Ectodermal cell (in vitro differentiated cells): ENCODE measurements around the gene ZNF571. TPM values are rescaled to one million over a fixed set of nuclear protein-coding genes. Genes with fewer than 3 reads are reported as not detected.

ENCODE experiments used
- H3K27ac ChIP-seq: 2 replicates; pipeline ENCODE4 v1.7.0; 2013; ENCODE audit warnings: mild to moderate bottlenecking, low read depth, low read length; ENCODE audit not compliant: insufficient read depth, poor library complexity, severe bottlenecking
- H3K27me3 ChIP-seq: 2 replicates; pipeline ENCODE4 v1.7.0; 2013; ENCODE audit warnings: mild to moderate bottlenecking, low read length; ENCODE audit not compliant: insufficient read depth, control insufficient read depth, poor library complexity, severe bottlenecking
- H3K36me3 ChIP-seq: one replicate; pipeline ENCODE4 v1.7.0; 2013; ENCODE audit warnings: low read length; ENCODE audit not compliant: control insufficient read depth, insufficient read depth
- H3K4me1 ChIP-seq: one replicate; pipeline ENCODE4 v1.7.0; 2013; ENCODE audit warnings: low read length; ENCODE audit not compliant: control insufficient read depth, insufficient read depth
- H3K4me3 ChIP-seq: 2 replicates; pipeline ENCODE4 v1.7.0; 2013; ENCODE audit warnings: low read depth, low read length, control low read depth; ENCODE audit not compliant: insufficient read depth
- H3K9me3 ChIP-seq: 2 replicates; pipeline ENCODE4 v1.7.0; 2013; ENCODE audit warnings: mild to moderate bottlenecking, low read length, moderate library complexity; ENCODE audit not compliant: control insufficient read depth
- WGBS, 2 experiments: methylation state at CpG; one replicate each; pipeline ENCODE4 v1.1.7; 2013; ENCODE audit warnings: missing lambda C conversion rate in 2 of 2; 5-methylcytosine and 5-hydroxymethylcytosine counted together
- polyA plus RNA-seq, 4 experiments: library from polyadenylated mRNA; stranded (reverse); fragments of 50-300 nt; gene quantifications; one replicate each; pipeline ENCODE4 v1.2.3, GENCODE V29; 2013

Gene ZNF571
- polyA plus RNA-seq (2013, experiment 1 of 4), result 6.3 TPM
- polyA plus RNA-seq (2013, experiment 2 of 4), result 5.8 TPM
- polyA plus RNA-seq (2013, experiment 3 of 4), result 5.6 TPM
- 7.7 TPM for polyA plus RNA-seq (2013, experiment 4 of 4)

DNA sequence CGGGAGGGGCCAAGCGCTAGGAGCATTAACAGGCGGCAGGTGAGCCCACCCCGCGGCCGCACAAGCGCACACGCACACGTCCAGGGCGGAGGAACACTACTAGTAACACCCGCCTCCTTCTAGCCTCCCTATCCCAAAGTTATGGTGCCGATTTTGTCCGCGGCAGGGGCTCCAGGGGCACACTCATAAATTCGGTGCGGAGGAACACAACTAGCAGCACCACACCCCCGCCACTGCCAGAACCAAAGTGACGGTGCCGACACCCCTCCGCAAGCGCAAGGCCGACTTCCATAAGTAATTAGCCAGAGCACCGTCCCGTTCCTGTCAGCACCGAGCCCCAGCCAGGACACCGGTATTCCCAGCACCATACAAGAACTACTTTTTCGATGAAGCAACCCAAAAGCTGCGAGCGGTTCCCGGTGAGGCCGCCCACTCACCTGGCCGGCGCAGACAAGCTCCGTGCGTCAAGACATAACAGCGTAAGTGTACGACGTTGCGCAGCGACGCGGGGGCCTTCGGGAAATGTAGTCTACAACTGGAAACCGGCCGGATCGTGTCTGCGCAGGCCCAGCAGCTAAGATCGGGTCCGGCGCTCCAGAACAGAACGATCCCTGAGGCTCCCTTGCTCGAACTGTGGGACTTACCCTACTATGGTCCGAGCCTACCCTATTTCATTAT is at the start of gene ZNF571, which contains the start of gene ZNF540:
Gene ZNF571, minus strand, starts transcription at position 489 of the 678 bp plus-strand sequence. CDS start 8,116 bp downstream, outside the sequence.
Gene ZNF540, plus strand, starts transcription at position 573 of the 678 bp plus-strand sequence. CDS start 3,572 bp downstream, outside the sequence.
- Histone ChIP-seq H3K27me3 (peaks cover 12% of the 10 kb centered on the region), H3K27ac (no peak within 1 kb of the TSS), H3K9me3 (no peaks in the 10 kb centered on the region), H3K4me1 (no peaks in the 10 kb centered on the region), H3K36me3 (no peaks in the 10 kb centered on the region), H3K4me3 (peak within 1 kb of the TSS; percentile 77)
- WGBS, 2 experiments, result 0% methylated on average over 53 of the region's 53 CpGs

DNA sequence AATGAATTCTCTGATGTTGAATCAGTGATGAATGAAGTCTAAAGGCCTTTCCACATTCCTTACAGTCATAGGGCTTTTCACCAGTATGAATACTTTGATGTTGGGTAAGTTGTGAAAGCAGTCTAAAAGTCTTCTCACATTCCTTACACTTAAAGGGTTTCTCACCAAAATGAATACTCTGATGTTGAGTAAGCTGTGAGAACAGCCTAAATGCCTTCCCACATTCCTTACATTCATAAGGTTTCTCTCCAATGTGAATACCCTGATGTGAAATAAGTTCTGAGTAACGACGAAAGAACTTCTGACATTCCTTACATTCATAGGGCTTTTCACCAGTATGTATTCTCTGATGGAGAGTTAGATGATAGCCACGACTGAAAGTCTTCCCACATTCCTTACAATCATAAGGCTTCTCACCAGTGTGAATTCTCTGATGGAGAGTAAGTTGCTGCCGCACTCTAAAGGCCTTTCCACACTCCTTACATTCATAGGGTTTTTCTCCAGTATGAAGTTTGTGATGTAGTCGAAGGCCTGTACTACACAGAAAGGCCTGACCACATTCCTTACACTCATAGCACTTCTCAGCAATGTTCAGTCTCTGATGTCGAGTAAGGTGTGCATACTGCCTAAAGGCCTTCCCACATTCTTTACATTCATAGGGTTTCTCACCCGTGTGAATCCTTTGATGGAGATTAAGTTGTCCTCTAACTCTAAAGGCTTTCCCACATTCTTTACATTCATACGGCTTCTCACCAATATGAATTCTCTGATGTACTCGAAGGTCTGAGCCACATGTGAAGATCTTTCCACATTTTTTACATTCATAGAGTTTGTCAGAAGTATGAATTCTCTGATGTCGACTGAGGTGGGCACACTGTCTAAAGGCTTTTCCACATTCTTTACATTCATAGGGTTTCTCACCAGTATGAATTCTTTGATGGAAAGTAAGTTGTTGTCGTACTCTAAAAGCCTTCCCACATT is 40.8 kb upstream of the ZNF571 start:
- H3K4me3 ChIP-seq, result no peak overlapping the region

DNA sequence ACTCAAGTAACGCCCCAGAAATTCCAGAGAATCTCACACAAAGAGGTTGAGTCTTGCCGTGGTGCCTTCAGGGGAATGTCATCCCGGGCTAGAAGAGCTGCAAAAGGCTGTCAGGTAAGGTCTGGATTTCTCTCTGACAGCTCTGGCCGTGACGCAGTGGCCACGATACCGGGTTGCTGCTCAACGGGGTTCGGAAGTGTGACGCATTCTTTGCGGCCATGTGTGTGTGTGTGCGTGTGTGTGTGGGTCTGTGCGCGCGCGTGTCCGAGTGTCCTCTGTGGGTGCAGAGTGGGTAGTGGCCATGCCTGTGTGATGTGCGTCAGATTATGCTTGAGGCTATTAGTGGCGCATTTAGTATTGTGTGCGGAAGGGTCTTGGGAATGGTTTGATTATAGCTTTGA is 390 bp upstream of the ZNF571 start:
- Histone ChIP-seq H3K4me1 (no peaks in the 10 kb centered on the region), H3K9me3 (no peaks in the 10 kb centered on the region), H3K27me3 (peaks cover 12% of the 10 kb centered on the region), H3K4me3 (peak overlapping the region; percentile 77), H3K36me3 (no peaks in the 10 kb centered on the region), H3K27ac (no peak overlapping the region)
- WGBS, 2 experiments, result 8 to 9% methylated on average over 20 of the region's 20 CpGs

More for the DNA sequence above, 40.8 kb upstream of the ZNF571 start:
- Histone ChIP-seq H3K27me3 (no peaks in the 10 kb centered on the region), H3K4me1 (no peaks in the 10 kb centered on the region), H3K9me3 (peaks cover 5% of the 10 kb centered on the region), H3K27ac (no peak overlapping the region), H3K36me3 (peaks cover 30% of the 10 kb centered on the region)
- WGBS, 2 experiments, result 96% methylated on average over 8 to 11 of the region's 11 CpGs

DNA sequence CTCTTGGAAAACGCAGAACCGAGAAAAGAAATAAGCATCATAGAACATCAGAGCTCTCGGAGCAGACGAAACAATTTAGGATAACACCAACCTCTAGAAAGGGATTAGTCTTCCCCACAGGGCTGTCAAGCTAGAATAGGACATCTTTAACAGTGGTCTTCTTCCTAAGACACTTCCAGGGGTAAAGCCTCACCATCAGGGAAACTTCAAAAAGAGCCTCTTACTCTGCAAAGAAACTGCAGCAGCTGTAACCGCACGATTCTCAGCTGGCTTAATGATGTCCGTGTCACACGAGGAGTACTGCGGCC is 642 bp downstream of the ZNF571 start:
- Histone ChIP-seq H3K4me1 (no peaks in the 10 kb centered on the region), H3K27ac (no peak overlapping the region), H3K9me3 (no peaks in the 10 kb centered on the region), H3K36me3 (no peaks in the 10 kb centered on the region), H3K27me3 (peaks cover 12% of the 10 kb centered on the region), H3K4me3 (peak overlapping the region; percentile 77)
- WGBS, 2 experiments, result 24 to 27% methylated on average over 9 of the region's 9 CpGs

DNA sequence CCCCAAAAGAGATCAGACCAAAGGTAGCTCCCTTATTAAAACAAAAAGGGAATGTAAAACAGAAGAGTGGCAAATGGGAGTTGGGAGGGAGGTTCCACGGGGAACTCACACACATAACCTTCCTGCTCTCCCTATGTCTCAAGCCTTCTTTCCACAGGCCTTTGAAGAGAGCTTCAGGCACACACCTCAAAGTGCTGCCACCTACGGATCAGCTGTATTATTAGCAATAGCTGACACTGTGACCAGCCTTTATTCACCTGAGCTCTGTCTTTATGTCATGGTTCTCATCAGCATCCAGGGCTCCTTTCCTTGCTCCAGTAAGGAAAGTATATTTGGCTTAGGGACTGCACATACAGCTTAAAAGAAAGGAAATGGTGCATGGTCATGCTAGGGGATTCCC is 11.3 kb downstream of the ZNF571 start:
- Histone ChIP-seq H3K27me3 (no peaks in the 10 kb centered on the region), H3K36me3 (peaks cover 45% of the 10 kb centered on the region), H3K27ac (no peak overlapping the region), H3K4me3 (no peak overlapping the region), H3K9me3 (peaks cover 6% of the 10 kb centered on the region), H3K4me1 (no peaks in the 10 kb centered on the region)
- whole genome bisulfite sequencing, 2 experiments, result 75 to 88% methylated on average over 2 of the region's 2 CpGs

DNA sequence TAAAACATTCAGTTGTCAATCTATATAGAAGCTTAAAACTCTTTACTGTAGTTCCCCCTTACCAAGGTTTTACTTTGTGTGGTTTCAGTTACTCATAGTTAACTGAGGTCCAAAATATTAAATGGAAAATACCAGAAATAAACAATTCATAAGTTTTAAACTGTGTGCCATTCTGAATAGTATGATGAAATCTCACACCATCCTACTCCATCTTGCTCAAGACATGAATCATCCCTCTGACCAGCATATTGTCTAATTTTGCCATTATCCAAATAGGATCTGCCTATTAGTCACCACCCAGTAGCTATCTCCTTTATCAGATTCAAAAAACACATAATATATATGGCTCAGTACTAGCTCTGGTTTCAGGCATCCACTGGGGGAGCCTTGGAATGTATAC is 22.4 kb downstream of the ZNF571 start:
- Histone ChIP-seq H3K4me3 (no peak overlapping the region), H3K36me3 (no peaks in the 10 kb centered on the region), H3K9me3 (peaks cover 16% of the 10 kb centered on the region), H3K27me3 (no peaks in the 10 kb centered on the region), H3K27ac (no peak overlapping the region), H3K4me1 (no peaks in the 10 kb centered on the region)

DNA sequence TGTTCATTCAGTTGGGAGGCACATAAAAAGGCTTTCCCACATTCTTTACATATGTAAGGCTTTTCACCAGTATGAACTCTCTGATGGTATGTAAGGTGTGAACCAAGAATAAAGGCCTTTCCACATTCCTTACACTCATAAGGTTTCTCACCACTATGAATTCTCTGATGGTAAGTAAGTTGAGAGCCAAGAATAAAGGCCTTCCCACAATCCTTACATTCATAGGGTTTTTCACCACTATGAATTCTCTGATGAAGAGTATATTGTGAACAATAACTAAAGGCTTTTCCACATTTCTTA is 29.3 kb downstream of the ZNF571 start:
- Histone ChIP-seq H3K27me3 (no peaks in the 10 kb centered on the region), H3K9me3 (peaks cover 34% of the 10 kb centered on the region), H3K4me1 (no peaks in the 10 kb centered on the region), H3K4me3 (no peak overlapping the region), H3K27ac (no peak overlapping the region), H3K36me3 (peaks cover 33% of the 10 kb centered on the region)

DNA sequence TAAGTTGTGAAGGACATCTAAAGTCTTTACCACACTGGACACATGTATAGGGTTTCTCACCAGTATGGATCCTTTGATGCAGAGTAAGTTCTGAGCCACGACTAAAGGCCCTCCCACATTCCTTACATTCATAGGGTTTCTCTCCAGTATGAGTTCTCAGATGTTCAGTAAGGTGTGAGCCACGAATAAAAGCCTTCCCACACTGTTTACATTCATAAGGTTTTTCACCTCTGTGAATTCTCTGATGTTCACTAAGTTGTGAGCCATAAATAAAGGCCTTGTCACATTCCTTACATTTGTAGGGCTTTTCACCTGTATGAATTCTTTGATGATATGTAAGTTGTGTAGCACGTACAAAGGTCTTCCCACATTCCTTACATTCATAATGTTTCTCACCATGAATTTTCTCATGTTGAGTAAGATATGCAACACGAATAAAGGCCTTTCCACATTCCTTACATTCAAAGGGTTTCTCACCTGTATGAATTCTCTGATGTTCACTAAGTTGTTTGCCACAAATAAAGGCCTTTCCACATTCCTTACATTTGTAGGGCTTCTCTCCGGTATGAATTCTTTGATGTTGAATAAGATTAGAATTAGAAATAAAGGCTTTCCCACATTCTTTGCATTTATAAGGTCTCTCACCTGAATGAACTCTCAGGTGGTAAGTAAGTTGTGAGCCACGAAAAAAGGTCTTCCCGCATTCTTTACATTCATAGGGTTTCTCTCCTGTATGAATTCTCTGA is 29.8 kb downstream of the ZNF571 start:
- Histone ChIP-seq H3K4me1 (no peaks in the 10 kb centered on the region), H3K36me3 (peaks cover 33% of the 10 kb centered on the region), H3K9me3 (peaks cover 30% of the 10 kb centered on the region), H3K27me3 (no peaks in the 10 kb centered on the region), H3K27ac (no peak overlapping the region), H3K4me3 (no peak overlapping the region)
- WGBS, 2 experiments, result 86 to 88% methylated on average over 6 of the region's 7 CpGs

DNA sequence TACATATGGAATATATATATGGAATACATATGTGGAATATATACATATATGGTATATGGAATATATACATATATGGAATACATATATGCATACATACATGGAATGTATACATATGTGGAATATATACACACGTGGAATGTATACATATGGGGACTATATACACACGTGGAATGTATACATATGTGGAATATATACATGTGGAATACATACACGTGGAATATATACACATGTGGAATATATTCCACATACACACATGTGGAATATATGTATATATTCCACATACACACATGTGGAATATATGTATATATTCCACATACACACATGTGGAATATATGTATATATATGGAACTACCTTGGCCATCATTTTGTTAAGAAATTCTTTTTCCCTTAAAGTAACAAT is 31.1 kb downstream of the ZNF571 start:
- no peaks in the 10 kb centered on the region for H3K4me1 ChIP-seq
- no peaks in the 10 kb centered on the region for H3K27me3 ChIP-seq
- no CpG with 5 or more reads among the region's 3 CpGs for WGBS, 2 experiments
- H3K27ac ChIP-seq, result no peak overlapping the region
- no peak overlapping the region for H3K4me3 ChIP-seq
- H3K36me3 ChIP-seq, result peaks cover 33% of the 10 kb centered on the region
- peaks cover 27% of the 10 kb centered on the region for H3K9me3 ChIP-seq
